Activated CD8-positive, alpha-beta memory T cell treated with anti-CD3 and anti-CD28 coated beads, Interleukin-2, amount 50 U/mL, for 4 hours (primary cell): ENCODE data around the gene HLA-F.

ENCODE experiments used
- DNase-seq: peaks from one replicate; pipeline ENCODE4 v3.0.0-alpha.2; 2020

Gene HLA-F

GRCh38 chr6:29724937-29725869 is 2.0 kb downstream of the HLA-F start:
- no peak for DNase-seq

DNA sequence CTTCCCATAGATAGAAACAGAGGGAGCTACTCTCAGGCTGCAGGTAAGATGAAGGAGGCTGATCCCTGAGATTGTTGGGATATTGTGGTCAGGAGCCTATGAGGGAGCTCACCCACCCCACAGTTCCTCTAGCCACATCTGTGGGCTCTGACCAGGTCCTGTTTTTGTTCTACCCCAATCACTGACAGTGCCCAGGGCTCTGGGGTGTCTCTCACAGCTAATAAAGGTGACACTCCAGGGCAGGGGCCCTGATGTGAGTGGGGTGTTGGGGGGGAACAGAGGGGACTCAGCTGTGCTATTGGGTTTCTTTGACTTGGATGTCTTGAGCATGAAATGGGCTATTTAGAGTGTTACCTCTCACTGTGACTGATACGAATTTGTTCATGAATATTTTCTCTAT is 2.8 kb downstream of the HLA-F start:
- no peak for DNase-seq

DNA sequence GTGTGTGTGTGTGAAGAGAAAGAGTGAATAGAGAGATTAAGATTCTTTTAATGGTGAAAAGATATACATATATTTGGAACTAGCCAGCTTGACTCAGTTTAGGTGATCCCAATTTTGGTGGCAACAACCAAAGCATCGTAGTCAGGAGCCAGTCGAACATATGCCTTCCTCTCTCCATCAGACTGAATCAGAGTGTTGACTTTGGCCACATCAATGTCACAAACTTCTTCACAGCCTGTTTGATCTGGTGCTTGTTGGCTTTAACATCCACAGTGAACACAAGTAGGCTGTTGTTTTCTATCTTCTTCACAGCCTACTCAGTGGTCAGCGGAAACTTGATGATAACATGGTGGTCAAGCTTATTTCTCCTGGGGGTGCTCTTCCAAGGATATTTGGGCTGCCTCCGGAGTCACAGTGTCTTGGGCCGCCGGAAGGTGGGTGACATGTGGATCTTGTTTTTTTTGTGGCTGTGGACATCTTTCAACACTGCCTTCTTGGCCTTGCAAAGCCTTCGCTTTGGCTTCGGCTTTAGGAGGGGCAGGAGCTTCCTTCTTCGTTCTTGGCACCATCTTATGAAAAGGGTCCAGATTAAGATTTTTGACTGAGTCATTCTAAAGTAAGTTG is 3.4 kb downstream of the HLA-F start:
- DNase-seq = no peak

DNA sequence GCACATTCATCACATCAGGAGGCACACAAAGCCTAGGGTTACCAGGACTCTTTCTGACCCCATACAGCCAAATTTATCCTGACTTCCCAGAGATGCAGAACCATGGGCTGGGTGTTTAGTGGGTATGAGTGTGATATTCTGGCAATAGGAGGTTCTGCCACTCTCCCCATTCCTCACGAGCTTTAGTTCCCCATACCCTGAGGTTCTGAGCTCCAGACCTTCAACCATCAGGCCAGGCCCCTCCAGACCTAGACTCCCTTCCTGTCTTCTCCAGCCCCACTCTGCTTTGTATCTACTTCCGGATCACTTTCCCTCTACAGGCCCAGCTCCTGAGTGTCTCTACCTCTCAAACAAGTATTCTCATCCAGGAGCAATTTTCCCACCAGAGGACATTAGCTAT is 4.4 kb downstream of the HLA-F start:
- no peak for DNase-seq

DNA sequence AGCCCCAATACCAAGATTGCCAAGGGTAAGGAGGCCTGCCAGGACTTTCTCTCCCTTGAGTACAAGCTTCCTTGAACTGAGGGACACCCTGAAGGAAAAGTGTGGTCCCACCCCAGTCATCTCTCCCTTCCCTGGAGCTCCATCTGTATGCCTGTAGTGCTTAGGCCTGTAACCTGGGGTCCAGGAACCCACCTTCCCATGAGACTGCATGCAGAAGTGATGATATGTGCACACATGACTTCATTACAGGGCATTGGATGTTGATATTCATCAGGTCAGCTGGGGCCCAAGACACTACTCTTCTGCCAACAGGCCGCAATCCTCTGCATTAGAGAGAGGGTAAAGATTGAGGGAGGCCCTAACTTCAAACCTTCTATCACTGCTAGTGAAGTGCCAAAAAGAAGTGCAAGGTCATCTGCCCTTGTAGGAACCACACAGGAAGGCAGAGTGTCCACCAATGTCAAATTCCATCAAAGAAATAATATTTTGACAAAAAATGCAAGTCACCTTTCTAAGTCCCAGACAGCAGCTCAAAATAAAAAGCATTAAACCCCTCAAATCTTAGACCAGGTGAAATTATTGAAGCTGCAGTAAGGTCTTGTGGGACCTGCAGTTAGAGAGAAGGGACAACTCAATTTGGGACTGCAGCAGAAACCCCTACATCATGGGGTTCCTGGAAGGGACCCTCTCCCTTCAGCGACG is 5.1 kb downstream of the HLA-F start:
- no peak for DNase-seq

DNA sequence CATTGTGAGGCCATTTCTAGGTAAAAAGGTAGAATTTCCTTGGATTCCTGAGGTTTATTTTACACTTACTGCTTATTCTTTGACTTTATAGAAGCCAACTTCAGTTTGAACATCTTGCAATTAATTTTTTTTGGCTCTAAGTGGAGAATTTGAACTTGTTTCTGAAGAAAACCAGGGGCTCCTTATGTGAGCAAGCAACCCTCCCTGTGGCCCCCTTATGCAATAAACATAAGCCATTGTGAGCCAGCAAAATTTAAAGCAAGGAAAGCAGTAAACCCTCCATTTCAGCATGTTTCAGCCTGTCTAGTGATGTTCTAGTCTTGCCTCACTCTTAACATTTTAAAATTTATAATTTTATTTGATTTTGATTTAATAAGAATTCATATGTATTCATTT is 5.6 kb downstream of the HLA-F start:
- no peak for DNase-seq

DNA sequence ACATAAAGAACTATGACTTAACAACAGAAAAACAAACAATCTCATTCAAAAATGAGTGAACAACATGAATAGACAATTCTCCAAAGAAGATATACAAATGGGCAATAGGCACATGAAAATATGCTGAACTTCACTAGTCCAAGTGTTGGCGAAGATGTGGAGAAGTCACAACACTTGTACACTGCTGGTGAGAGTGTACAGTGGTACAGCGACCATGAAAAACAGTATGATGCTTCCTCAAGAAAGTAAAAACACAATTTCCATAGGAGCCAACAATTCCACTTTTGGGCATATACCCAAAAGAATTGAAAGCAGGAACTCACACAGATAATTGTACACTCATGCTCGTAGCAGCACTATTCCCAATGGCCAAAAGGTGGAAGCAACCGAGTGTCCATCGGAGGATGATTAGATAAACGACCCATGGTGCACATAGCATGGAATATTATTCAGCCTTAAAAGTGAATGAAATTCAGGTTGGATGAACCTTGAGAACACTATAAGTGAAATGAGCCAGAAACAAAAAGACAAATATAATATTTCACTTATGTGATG is 6.6 kb downstream of the HLA-F start:
- DNase-seq = no peak

GRCh38 chr6:29730575-29731126 is 7.4 kb downstream of the HLA-F start:
- DNase-seq = no peak

DNA sequence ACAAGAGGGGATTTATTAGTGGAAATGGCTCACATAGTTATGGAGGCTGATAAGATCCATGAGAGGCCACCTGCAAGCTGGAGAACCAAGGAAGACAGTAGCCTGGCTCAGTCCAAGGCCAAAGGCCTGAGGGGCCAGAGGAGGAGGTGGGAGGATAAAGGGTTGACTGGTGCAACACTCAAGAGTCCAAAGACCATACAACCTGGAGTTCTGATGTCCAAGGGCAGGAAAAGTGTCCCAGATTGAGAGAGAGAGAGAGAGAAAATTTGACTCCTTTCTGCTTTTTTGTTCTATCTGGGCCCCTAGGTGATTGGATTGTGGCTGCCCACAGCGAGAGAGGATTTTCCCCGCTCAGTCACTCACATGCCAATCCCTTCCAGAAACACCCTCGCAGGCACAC is 8.0 kb downstream of the HLA-F start:
- no peak for DNase-seq

GRCh38 chr6:29733057-29733456 is 9.8 kb downstream of the HLA-F start:
- no peak for DNase-seq

- no peak for DNase-seq
Measured at GRCh38 chr6:29734046-29735018, 11.1 kb downstream of the HLA-F start.

- DNase-seq = no peak
Measured at GRCh38 chr6:29736563-29736962, 13.3 kb downstream of the HLA-F start.

- DNase-seq = peak; percentile 78
Measured at GRCh38 chr6:29737707-29738630, 14.7 kb downstream of the HLA-F start.

DNA sequence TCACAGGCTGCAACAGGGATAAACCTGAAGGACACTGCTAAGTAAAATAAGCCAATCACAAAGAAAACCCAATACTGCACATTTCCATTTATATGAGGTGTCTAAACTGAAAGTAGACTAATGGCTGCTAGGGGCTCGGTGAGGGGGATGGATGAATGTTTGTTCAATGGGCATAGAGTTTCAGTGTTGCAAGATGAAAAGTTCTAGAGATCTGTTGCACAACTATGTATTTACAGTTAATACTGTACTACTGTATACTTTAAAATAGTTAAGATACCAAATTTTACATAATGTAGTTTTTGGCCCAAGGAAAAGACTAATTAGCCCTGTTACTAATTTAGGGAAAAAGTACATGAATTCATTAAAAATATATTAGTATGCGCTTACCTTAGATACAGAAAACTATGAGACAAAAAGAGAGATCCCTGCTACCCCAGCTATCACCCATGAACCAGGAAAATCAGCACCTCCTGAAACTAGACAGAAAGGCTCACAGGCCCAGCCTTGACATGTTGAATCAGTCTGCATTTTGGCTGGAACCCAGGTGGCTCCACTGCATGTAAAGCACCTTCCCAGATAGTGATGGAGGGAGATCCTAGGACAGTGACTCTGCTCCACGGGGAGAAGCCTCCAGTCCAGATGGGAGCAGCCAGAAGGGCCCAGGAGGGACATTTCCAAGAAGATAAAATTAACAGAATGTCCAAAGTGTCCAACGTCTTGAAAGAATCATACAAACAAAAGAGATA is 16.1 kb downstream of the HLA-F start:
- no peak for DNase-seq

- DNase-seq = no peak
Measured at GRCh38 chr6:29739882-29740261, 16.6 kb downstream of the HLA-F start.

GRCh38 chr6:29741592-29741991 is 18.4 kb downstream of the HLA-F start:
- DNase-seq = no peak

- no peak for DNase-seq
Measured at GRCh38 chr6:29742127-29742526, 18.9 kb downstream of the HLA-F start.

- DNase-seq = no peak
Measured at GRCh38 chr6:29743025-29743424, 19.8 kb downstream of the HLA-F start.

DNA sequence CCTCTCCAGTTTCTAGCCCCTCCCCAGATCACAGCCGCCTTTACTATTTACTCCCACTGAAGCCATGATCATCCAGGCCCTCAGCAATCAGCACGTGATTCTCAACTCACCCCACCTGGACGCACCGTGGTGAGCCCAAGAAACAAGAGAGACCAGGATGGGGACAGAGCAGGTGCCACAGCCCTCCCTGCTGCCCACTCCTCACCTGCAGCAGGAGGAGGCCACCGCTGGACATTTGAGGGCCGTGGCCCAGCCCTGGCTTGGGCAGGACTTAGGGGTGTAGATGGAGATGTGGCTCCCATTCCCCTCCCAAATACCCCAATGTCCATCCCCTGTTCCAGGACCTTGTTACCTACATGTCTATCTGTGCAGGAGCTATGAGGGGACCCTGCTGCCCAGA is 20.3 kb downstream of the HLA-F start:
- no peak for DNase-seq

GRCh38 chr6:29744131-29744530 is 20.9 kb downstream of the HLA-F start:
- no peak for DNase-seq
